Peyer's patch (tissue), 4 donors: Measurements from ENCODE around the gene FHOD3. TPM values are rescaled to one million over a fixed set of nuclear protein-coding genes. Genes with fewer than 3 reads are reported as not detected.
A peak's percentile ranks its signal among the peaks of the same experiment; 100 is the strongest.

Experiments
- DNase-seq, 3 donors: peaks; one replicate each; pipeline ENCODE4 v3.0.0-alpha.2; 2017 to 2019
- H3K27ac ChIP-seq, 4 donors: fragments of 200-600 bp; sonication (generic); one replicate each; pipeline ENCODE4 v1.5.1; 2016 to 2019
- H3K27me3 ChIP-seq, 2 donors: fragments of 200-600 bp; sonication (generic); one replicate each; pipeline ENCODE4 v1.5.1; 2019
- H3K36me3 ChIP-seq, 3 donors: fragments of 200-600 bp; sonication (generic); one replicate each; pipeline ENCODE4 v1.5.1; 2016 to 2019
- H3K4me1 ChIP-seq, 4 donors: fragments of 200-600 bp; sonication (generic); one replicate each; pipeline ENCODE4 v1.5.1; 2016 to 2019
- H3K4me3 ChIP-seq, 4 donors: fragments of 200-600 bp; sonication (generic); 1 replicate in 3 of 4; 2 replicates in 1 of 4; pipeline ENCODE4 v1.5.1; 2016 to 2019; ENCODE audit warnings: mild to moderate bottlenecking in 1 of 4
- H3K9me3 ChIP-seq, 4 donors: fragments of 200-600 bp; sonication (generic); one replicate each; pipeline ENCODE4 v1.5.1; 2016 to 2019; ENCODE audit warnings: mild to moderate bottlenecking in 1 of 4
- CTCF ChIP-seq, 6 experiments: fragments of 450-650 bp in 4 of 6; fragments of 200-600 bp in 2 of 6; sonication (generic) in 1 of 6; IDR thresholded peaks; one replicate each; pipeline ENCODE4 v1.5.1; 2017 to 2019; ENCODE audit warnings: antibody characterized with exemption in 6 of 6, mild to moderate bottlenecking in 3 of 6, moderate library complexity in 1 of 6
- POLR2A ChIP-seq, 2 donors: fragments of 450-650 bp; IDR thresholded peaks; one replicate each; pipeline ENCODE4 v1.5.1; 2017; ENCODE audit warnings: antibody characterized with exemption in 2 of 2, mild to moderate bottlenecking in 2 of 2, moderate library complexity in 2 of 2
- total RNA-seq, 4 donors: library from RNA; depleted of rRNA; stranded (reverse); fragments of >200 nt; gene quantifications; one replicate each; pipeline ENCODE4 v1.1.0, GENCODE V29; 2016

Gene FHOD3
- total RNA-seq, 4 donors from 2014 or later, result 0.53 to 10.7 (median 4.6) TPM

- no peaks in the 10 kb centered on the region for H3K4me1 ChIP-seq
- no peak for TF ChIP-seq POLR2A (IDR thresholded peaks at IDR 0.05)
- no peak for TF ChIP-seq CTCF (IDR thresholded peaks at IDR 0.05)
- no peak for DNase-seq
- no peaks in the 10 kb centered on the region for H3K27me3 ChIP-seq
- H3K4me3 ChIP-seq, result no peak overlapping the region
- H3K9me3 ChIP-seq, result no peaks in the 10 kb centered on the region
- no peak overlapping the region for H3K27ac ChIP-seq
- no peaks in the 10 kb centered on the region for H3K36me3 ChIP-seq
Observed at GRCh38 chr18:36526611-36527010, 229.1 kb downstream of the FHOD3 start.

- Histone ChIP-seq H3K27me3 (no peaks in the 10 kb centered on the region), H3K9me3 (no peaks in the 10 kb centered on the region), H3K27ac (no peak overlapping the region), H3K36me3 (no peaks in the 10 kb centered on the region), H3K4me1 (no peaks in the 10 kb centered on the region), H3K4me3 (no peak overlapping the region)
- TF ChIP-seq CTCF (IDR thresholded peaks at IDR 0.05) (no peak), POLR2A (IDR thresholded peaks at IDR 0.05) (no peak)
- no peak for DNase-seq
Observed at GRCh38 chr18:36527051-36527450, 229.5 kb downstream of the FHOD3 start.

- Histone ChIP-seq H3K4me3 (no peak overlapping the region), H3K4me1 (no peaks in the 10 kb centered on the region), H3K36me3 (no peaks in the 10 kb centered on the region), H3K27ac (no peak overlapping the region), H3K27me3 (no peaks in the 10 kb centered on the region), H3K9me3 (no peaks in the 10 kb centered on the region)
- peak in 1 of 3 donors; percentile 63 for DNase-seq
- TF ChIP-seq POLR2A (IDR thresholded peaks at IDR 0.05), result no peak
- TF ChIP-seq CTCF (IDR thresholded peaks at IDR 0.05), result no peak
Observed at GRCh38 chr18:36527740-36528455, 230.4 kb downstream of the FHOD3 start.

- no peak overlapping the region for H3K27ac ChIP-seq
- H3K4me1 ChIP-seq, result no peaks in the 10 kb centered on the region
- TF ChIP-seq POLR2A (IDR thresholded peaks at IDR 0.05) (no peak), CTCF (IDR thresholded peaks at IDR 0.05) (no peak)
- no peaks in the 10 kb centered on the region for H3K36me3 ChIP-seq
- DNase-seq, result no peak
- H3K4me3 ChIP-seq, result no peak overlapping the region
- H3K9me3 ChIP-seq, result no peaks in the 10 kb centered on the region
- no peaks in the 10 kb centered on the region for H3K27me3 ChIP-seq
Observed at GRCh38 chr18:36529747-36530146, 232.2 kb downstream of the FHOD3 start.

- no peaks in the 10 kb centered on the region for H3K36me3 ChIP-seq
- TF ChIP-seq POLR2A (IDR thresholded peaks at IDR 0.05) (no peak), CTCF (IDR thresholded peaks at IDR 0.05) (no peak)
- H3K4me3 ChIP-seq, result no peak overlapping the region
- H3K27ac ChIP-seq, result no peak overlapping the region
- H3K27me3 ChIP-seq, result no peaks in the 10 kb centered on the region
- no peaks in the 10 kb centered on the region for H3K4me1 ChIP-seq
- DNase-seq, result no peak
- no peaks in the 10 kb centered on the region for H3K9me3 ChIP-seq
Observed at GRCh38 chr18:36530676-36531405, 233.3 kb downstream of the FHOD3 start.
